ENCODE data around the gene GMDS. TPM values are rescaled to one million over a fixed set of nuclear protein-coding genes. Genes with fewer than 3 reads are reported as not detected.

GMDS gene
- total RNA-seq, 1 experiment from 2014 or later, result 27.6 TPM

DNA sequence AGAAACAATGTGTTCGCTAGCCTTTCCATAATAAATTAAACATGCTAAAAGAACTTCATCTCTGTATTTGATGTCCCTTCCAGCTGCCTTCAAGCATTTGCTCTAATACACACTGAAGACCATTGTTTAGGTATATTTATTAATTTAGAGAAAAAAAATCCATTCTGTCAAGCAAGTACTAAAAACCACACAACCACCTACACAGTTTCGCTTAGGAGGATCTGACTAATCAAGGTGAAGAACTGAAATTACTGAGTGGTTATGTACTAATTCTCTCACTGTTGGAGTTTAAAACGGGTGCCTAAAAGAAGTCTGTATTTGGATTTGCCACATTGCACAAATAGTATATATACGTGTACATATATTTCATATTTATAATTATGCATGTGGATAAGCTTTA, 58.9 kb downstream of the GMDS start:
- Histone ChIP-seq H3K23me2 (ENCODE audit: insufficient read length, low read depth, low read length, poor library complexity, severe bottlenecking) (peaks cover 1% of the 10 kb centered on the region), H3K9ac (ENCODE audit: extremely low read depth, insufficient read length, low read length) (no peak overlapping the region), H2BK120ac (ENCODE audit: low read depth, low read length, poor library complexity, severe bottlenecking) (no peak overlapping the region), H4K5ac (ENCODE audit: insufficient read length, low read depth, low read length) (no peak overlapping the region), H3K27ac (ENCODE audit: insufficient read length, low read depth, low read length) (no peak overlapping the region), H2AK5ac (ENCODE audit: insufficient read length, low read length) (no peak overlapping the region), H2BK5ac (ENCODE audit: insufficient read length, low read length) (no peak overlapping the region), H3K9me3 (ENCODE audit: control insufficient read depth, low read depth, low read length) (no peaks in the 10 kb centered on the region), H3K79me2 (ENCODE audit: insufficient read depth, low read length) (no peaks in the 10 kb centered on the region), H2BK15ac (ENCODE audit: low read depth, low read length) (no peak overlapping the region), H3K14ac (ENCODE audit: insufficient read depth, low read length) (no peak overlapping the region), H3K23ac (ENCODE audit: insufficient read length, low read depth, low read length) (no peak overlapping the region), H4K20me1 (ENCODE audit: control insufficient read depth, insufficient read depth, insufficient read length) (peaks cover 3% of the 10 kb centered on the region), H4K8ac (replicated peaks; ENCODE audit: insufficient read length, low read depth, low read length) (no peak overlapping the region), H2BK20ac (ENCODE audit: low read depth, low read length, poor library complexity, severe bottlenecking) (no peak overlapping the region), H3K4ac (ENCODE audit: low read depth, low read length) (no peak overlapping the region), H2AFZ (ENCODE audit: low read length) (no peak overlapping the region), H4K91ac (ENCODE audit: insufficient read length, low read depth, low read length) (no peak overlapping the region), H3K4me1 (ENCODE audit: insufficient read depth, low read length) (peaks cover 2% of the 10 kb centered on the region; the same call in 1 of the 2 replicates), H3K56ac (ENCODE audit: insufficient read length, low read depth, low read length) (no peak overlapping the region), H2BK12ac (ENCODE audit: insufficient read length, low read depth, low read length) (no peak overlapping the region), H3K4me2 (ENCODE audit: insufficient read depth, insufficient read length, low read length) (no peak overlapping the region), H3K79me1 (ENCODE audit: insufficient read depth, low read depth, low read length, poor library complexity, severe bottlenecking) (no peaks in the 10 kb centered on the region), H3K27me3 (ENCODE audit: insufficient read depth, low read length) (no peaks in the 10 kb centered on the region), H3T11ph (ENCODE audit: low read length) (no peak overlapping the region), H3K18ac (ENCODE audit: insufficient read length, low read depth, low read length) (no peak overlapping the region)
- no peak overlapping the region for H3K27ac Mint-ChIP-seq
- no peak for DNase-seq
- no peaks in the 10 kb centered on the region for H3K36me3 Mint-ChIP-seq (ENCODE audit: insufficient read depth in 1 of 3, low read depth in 3 of 3)
- no peaks in the 10 kb centered on the region for H3K9me3 Mint-ChIP-seq
- TF ChIP-seq CTCF (conservative IDR thresholded peaks at IDR 0.05), result no peak
- peaks cover 16 to 20% of the 10 kb centered on the region in 2 experiments for H3K4me1 Mint-ChIP-seq
- no peak overlapping the region for H3K4me3 Mint-ChIP-seq
- no CpG with 5 or more reads among the region's 4 CpGs for WGBS (ENCODE audit: extremely low coverage, insufficient read length, low lambda C conversion rate)
- no peaks in the 10 kb centered on the region for H3K27me3 Mint-ChIP-seq (ENCODE audit: low read depth)
